HG02981 (cell line): Measurements from ENCODE around the gene ARHGAP29.

ENCODE experiments used
- ATAC-seq: cut with Tn5 transposase; IDR thresholded peaks from one replicate; pipeline ENCODE4 v1.9.1; 2021; ENCODE audit warnings: mild to moderate bottlenecking, moderate library complexity; ENCODE audit not compliant: unreplicated experiment

ARHGAP29 gene

GRCh38 chr1:94236630-94237290 is 624 bp downstream of the ARHGAP29 start:
- no peak for ATAC-seq

GRCh38 chr1:94236013-94236491 is 1.3 kb downstream of the ARHGAP29 start:
- no peak for ATAC-seq

GRCh38 chr1:94235189-94236012 is 2.0 kb downstream of the ARHGAP29 start:
- no peak for ATAC-seq

- ATAC-seq: no peak
Measured at GRCh38 chr1:94234615-94235014, 2.8 kb downstream of the ARHGAP29 start.

- no peak for ATAC-seq
Measured at GRCh38 chr1:94231746-94232145, 5.6 kb downstream of the ARHGAP29 start.

GRCh38 chr1:94230920-94231319 is 6.5 kb downstream of the ARHGAP29 start:
- ATAC-seq: no peak

GRCh38 chr1:94228640-94229375 is 8.6 kb downstream of the ARHGAP29 start:
- no peak for ATAC-seq

GRCh38 chr1:94227624-94228023 is 9.8 kb downstream of the ARHGAP29 start:
- ATAC-seq: no peak

- no peak for ATAC-seq
Measured at GRCh38 chr1:94225845-94226244, 11.5 kb downstream of the ARHGAP29 start.

GRCh38 chr1:94218332-94218731 is 19.1 kb downstream of the ARHGAP29 start:
- ATAC-seq: no peak

- no peak for ATAC-seq
Measured at GRCh38 chr1:94215955-94216354, 21.4 kb downstream of the ARHGAP29 start.

GRCh38 chr1:94209982-94210381 is 27.4 kb downstream of the ARHGAP29 start:
- ATAC-seq: no peak

- no peak for ATAC-seq
Measured at GRCh38 chr1:94209425-94209824, 28.0 kb downstream of the ARHGAP29 start.

GRCh38 chr1:94207695-94208094 is 29.7 kb downstream of the ARHGAP29 start:
- ATAC-seq: no peak

GRCh38 chr1:94205639-94206038 is 31.7 kb downstream of the ARHGAP29 start:
- ATAC-seq: no peak

GRCh38 chr1:94202241-94202640 is 35.1 kb downstream of the ARHGAP29 start:
- ATAC-seq: no peak

- ATAC-seq: no peak
Measured at GRCh38 chr1:94199398-94199797, 38.0 kb downstream of the ARHGAP29 start.

- ATAC-seq: no peak
Measured at GRCh38 chr1:94194079-94194865, 43.1 kb downstream of the ARHGAP29 start.

GRCh38 chr1:94193128-94193527 is 44.3 kb downstream of the ARHGAP29 start:
- ATAC-seq: no peak

- no peak for ATAC-seq
Measured at GRCh38 chr1:94191216-94191615, 46.2 kb downstream of the ARHGAP29 start.

- ATAC-seq: no peak
Measured at GRCh38 chr1:94186946-94187345, 50.4 kb downstream of the ARHGAP29 start.
